Neural progenitor cell (in vitro differentiated cells): Measurements from ENCODE around the gene TMEM202.

Experiments used
- EZH2 ChIP-seq: fragments of 200-600 bp; sonication (generic); IDR thresholded peaks from 2 replicates; pipeline ENCODE4 v1.6.1; 2017; ENCODE audit warnings: antibody characterized with exemption, mild to moderate bottlenecking, moderate library complexity
- TF ChIP-seq, protein P1 (sequence below): fragments of 200-600 bp; sonication (generic); IDR thresholded peaks from 2 replicates; pipeline ENCODE4 v1.5.1; 2017; ENCODE audit warnings: antibody characterized with exemption, mild to moderate bottlenecking

DNA sequence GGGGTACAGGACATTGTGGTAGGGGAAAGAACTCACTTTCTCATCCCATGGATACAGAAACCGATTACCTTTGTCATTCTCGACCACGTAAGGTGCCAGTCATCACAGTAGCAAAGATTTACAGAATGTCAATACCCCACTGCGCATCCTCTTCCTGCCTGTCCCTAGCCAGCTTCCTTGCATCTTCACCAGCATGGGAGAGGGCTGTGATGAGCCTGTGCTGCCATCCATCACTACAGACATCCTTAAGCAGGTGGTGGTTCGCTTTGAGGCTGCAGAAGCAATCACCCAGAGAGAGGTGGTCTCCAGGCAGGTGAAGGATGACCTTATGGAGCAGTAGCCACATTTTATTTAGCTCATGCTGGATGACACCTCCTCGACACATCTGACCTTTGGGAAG, 52.7 kb downstream of the TMEM202 start:
- TF ChIP-seq, protein P1, sequence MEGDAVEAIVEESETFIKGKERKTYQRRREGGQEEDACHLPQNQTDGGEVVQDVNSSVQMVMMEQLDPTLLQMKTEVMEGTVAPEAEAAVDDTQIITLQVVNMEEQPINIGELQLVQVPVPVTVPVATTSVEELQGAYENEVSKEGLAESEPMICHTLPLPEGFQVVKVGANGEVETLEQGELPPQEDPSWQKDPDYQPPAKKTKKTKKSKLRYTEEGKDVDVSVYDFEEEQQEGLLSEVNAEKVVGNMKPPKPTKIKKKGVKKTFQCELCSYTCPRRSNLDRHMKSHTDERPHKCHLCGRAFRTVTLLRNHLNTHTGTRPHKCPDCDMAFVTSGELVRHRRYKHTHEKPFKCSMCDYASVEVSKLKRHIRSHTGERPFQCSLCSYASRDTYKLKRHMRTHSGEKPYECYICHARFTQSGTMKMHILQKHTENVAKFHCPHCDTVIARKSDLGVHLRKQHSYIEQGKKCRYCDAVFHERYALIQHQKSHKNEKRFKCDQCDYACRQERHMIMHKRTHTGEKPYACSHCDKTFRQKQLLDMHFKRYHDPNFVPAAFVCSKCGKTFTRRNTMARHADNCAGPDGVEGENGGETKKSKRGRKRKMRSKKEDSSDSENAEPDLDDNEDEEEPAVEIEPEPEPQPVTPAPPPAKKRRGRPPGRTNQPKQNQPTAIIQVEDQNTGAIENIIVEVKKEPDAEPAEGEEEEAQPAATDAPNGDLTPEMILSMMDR: no peak
- no peak for TF ChIP-seq EZH2
